HEK293 (cell line): Measurements from ENCODE around the gene PARP15.

Source experiments
- CTCF ChIA-PET: fragments of 350-600 bp; formaldehyde crosslinking; extraction: SDS; loops from one replicate; lab custom pipeline; 2021; ENCODE audit warnings: antibody characterized with exemption; lab: Yijun Ruan, JAX
- POLR2A ChIA-PET: fragments of 300-600 bp; formaldehyde crosslinking; extraction: SDS; loops from one replicate; lab custom pipeline; 2020; ENCODE audit warnings: antibody characterized with exemption, inconsistent platforms; lab: Yijun Ruan, JAX
- H3K27ac ChIP-seq: fragments of 200-500 bp; sonication (Bioruptor generic); 2 replicates; pipeline ENCODE4 v1.5.1; 2014; ENCODE audit warnings: low read depth, low read length, control low read depth, inconsistent platforms; ENCODE audit errors: extremely low read depth
- H3K36me3 ChIP-seq, 2 experiments: fragments of 200-500 bp in 1 of 2; sonication (Bioruptor generic) in 1 of 2; 1 replicate in 1 of 2; 2 replicates in 1 of 2; pipeline ENCODE4 v1.5.1; 2014 to 2017; ENCODE audit warnings: inconsistent platforms in 2 of 2, low read length in 2 of 2; ENCODE audit not compliant: control insufficient read depth in 2 of 2, insufficient read depth in 1 of 2
- H3K4me1 ChIP-seq: fragments of 200-500 bp; sonication (Bioruptor generic); 2 replicates; pipeline ENCODE4 v1.5.1; 2014; ENCODE audit warnings: mild to moderate bottlenecking, low read length, inconsistent platforms; ENCODE audit not compliant: control insufficient read depth, insufficient read depth
- H3K4me3 ChIP-seq: 2 replicates; pipeline ENCODE4 v1.5.1; 2011; ENCODE audit warnings: low read depth, mild to moderate bottlenecking, control low read depth, low read length, moderate library complexity
- H3K9me3 ChIP-seq: fragments of 200-500 bp; sonication (Bioruptor generic); 2 replicates; pipeline ENCODE4 v1.5.1; 2014; ENCODE audit warnings: low read depth, low read length, inconsistent platforms; ENCODE audit not compliant: control insufficient read depth, insufficient read depth
- CTCF ChIP-seq: fragments of 450-650 bp; formaldehyde crosslinking; IDR thresholded peaks from 2 replicates; pipeline ENCODE4 v1.5.1; 2016; ENCODE audit warnings: missing biosample characterization, missing genetic modification characterization
- GLIS2 ChIP-seq: fragments of 450-650 bp; formaldehyde crosslinking; IDR thresholded peaks from 2 replicates; pipeline ENCODE4 v1.5.1; 2016; ENCODE audit warnings: missing biosample characterization, missing genetic modification characterization
- PATZ1 ChIP-seq: fragments of 450-650 bp; formaldehyde crosslinking; IDR thresholded peaks from 2 replicates; pipeline ENCODE4 v1.5.1; 2016; ENCODE audit warnings: missing biosample characterization, missing genetic modification characterization
- PRDM10 ChIP-seq: fragments of 450-650 bp; formaldehyde crosslinking; IDR thresholded peaks from 2 replicates; pipeline ENCODE4 v1.5.1; 2016; ENCODE audit warnings: missing biosample characterization, missing genetic modification characterization
- SP2 ChIP-seq: fragments of 450-650 bp; formaldehyde crosslinking; IDR thresholded peaks from 2 replicates; pipeline ENCODE4 v1.5.1; 2016; ENCODE audit warnings: missing biosample characterization, missing genetic modification characterization
- SP7 ChIP-seq: fragments of 450-650 bp; formaldehyde crosslinking; IDR thresholded peaks from 2 replicates; pipeline ENCODE4 v1.5.1; 2016; ENCODE audit warnings: missing biosample characterization, missing genetic modification characterization
- ZNF175 ChIP-seq: fragments of 450-650 bp; formaldehyde crosslinking; IDR thresholded peaks from 2 replicates; pipeline ENCODE4 v1.5.1; 2016; ENCODE audit warnings: missing biosample characterization, missing genetic modification characterization
- ZNF292 ChIP-seq: fragments of 450-650 bp; formaldehyde crosslinking; IDR thresholded peaks from 2 replicates; pipeline ENCODE4 v1.5.1; 2016; ENCODE audit warnings: low read depth, missing biosample characterization, missing genetic modification characterization, borderline replicate concordance
- ZNF324 ChIP-seq: fragments of 450-650 bp; formaldehyde crosslinking; IDR thresholded peaks from 2 replicates; pipeline ENCODE4 v1.5.1; 2016; ENCODE audit warnings: missing biosample characterization, missing genetic modification characterization
- ZNF366 ChIP-seq: fragments of 450-650 bp; formaldehyde crosslinking; conservative IDR thresholded peaks from 2 replicates; pipeline ENCODE4 v1.5.1; 2016; ENCODE audit warnings: missing biosample characterization, missing genetic modification characterization
- ZNF391 ChIP-seq: fragments of 450-650 bp; formaldehyde crosslinking; IDR thresholded peaks from 2 replicates; pipeline ENCODE4 v1.5.1; 2016; ENCODE audit warnings: low read depth, missing biosample characterization, missing genetic modification characterization, borderline replicate concordance
- ZNF398 ChIP-seq: fragments of 450-650 bp; formaldehyde crosslinking; IDR thresholded peaks from 2 replicates; pipeline ENCODE4 v1.5.1; 2017; ENCODE audit warnings: missing biosample characterization, missing genetic modification characterization
- ZNF449 ChIP-seq: fragments of 450-650 bp; formaldehyde crosslinking; IDR thresholded peaks from 2 replicates; pipeline ENCODE4 v1.5.1; 2017; ENCODE audit warnings: missing biosample characterization, mild to moderate bottlenecking, missing genetic modification characterization, moderate library complexity
- ZNF596 ChIP-seq: fragments of 450-650 bp; IDR thresholded peaks from 2 replicates; pipeline ENCODE4 v1.5.0; 2018; ENCODE audit warnings: missing biosample characterization, mild to moderate bottlenecking, missing genetic modification characterization, moderate library complexity
- ZNF624 ChIP-seq: fragments of 450-650 bp; formaldehyde crosslinking; IDR thresholded peaks from 2 replicates; pipeline ENCODE4 v1.5.1; 2017; ENCODE audit warnings: missing biosample characterization, missing genetic modification characterization
- ZNF658 ChIP-seq: fragments of 450-650 bp; formaldehyde crosslinking; IDR thresholded peaks from 2 replicates; pipeline ENCODE4; 2016; ENCODE audit warnings: missing biosample characterization, missing genetic modification characterization
- ZNF664 ChIP-seq: fragments of 450-650 bp; formaldehyde crosslinking; IDR thresholded peaks from 2 replicates; pipeline ENCODE4 v1.5.1; 2016; ENCODE audit warnings: missing biosample characterization, missing genetic modification characterization
- ZNF707 ChIP-seq: fragments of 450-650 bp; formaldehyde crosslinking; IDR thresholded peaks from 2 replicates; pipeline ENCODE4 v1.5.1; 2016; ENCODE audit warnings: missing biosample characterization, missing genetic modification characterization
- ZXDB ChIP-seq: fragments of 450-650 bp; formaldehyde crosslinking; IDR thresholded peaks from 2 replicates; pipeline ENCODE4 v1.5.1; 2016; ENCODE audit warnings: missing biosample characterization, missing genetic modification characterization
- TF ChIP-seq, protein P1 (sequence below): fragments of 450-650 bp; formaldehyde crosslinking; IDR thresholded peaks from 2 replicates; pipeline ENCODE4 v1.5.1; 2017; ENCODE audit warnings: missing biosample characterization, missing genetic modification characterization
- TF ChIP-seq, protein P2 (sequence below): fragments of 450-650 bp; formaldehyde crosslinking; conservative IDR thresholded peaks from 2 replicates; pipeline ENCODE4 v1.5.1; 2016; ENCODE audit warnings: low read depth, missing biosample characterization, missing genetic modification characterization

PARP15 gene

DNA sequence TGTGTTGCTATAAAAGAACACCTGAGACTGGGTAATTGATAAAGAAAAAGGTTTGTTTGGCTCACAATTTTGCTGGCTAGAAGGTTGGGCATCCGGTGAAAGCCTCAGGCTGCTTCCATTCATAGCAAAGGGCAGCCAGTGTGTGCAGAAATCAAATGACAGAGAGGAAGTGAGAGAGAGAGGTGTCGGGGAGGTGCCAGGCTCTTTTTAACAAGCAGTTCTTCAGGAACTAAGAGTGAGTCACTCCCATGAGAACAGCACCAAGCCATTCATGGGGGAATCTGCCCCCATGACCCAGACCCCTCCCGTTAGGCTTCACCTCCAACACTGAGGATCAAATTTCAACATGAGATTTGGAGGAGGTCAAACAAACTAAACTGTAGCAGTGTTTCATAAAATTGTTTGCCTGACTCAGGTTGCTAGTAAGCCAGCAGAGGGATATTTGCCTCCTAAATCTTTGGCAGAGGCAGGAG is 4.5 kb upstream of the PARP15 start:
- H3K36me3 ChIP-seq: peaks cover 0 to 3% of the 10 kb centered on the region in 2 experiments; a peak in 1 of 3 replicates
- ChIA-PET POLR2A (interaction anchor here (0.6 kb wide), 1 partner anchor 82 kb away, joined by 6 read pairs; no protein-coding TSS in a partner anchor), CTCF (no interaction called here)
- H3K27ac ChIP-seq: no peak overlapping the region
- no peaks in the 10 kb centered on the region for H3K4me1 ChIP-seq
- H3K4me3 ChIP-seq: no peak overlapping the region
- H3K9me3 ChIP-seq: no peaks in the 10 kb centered on the region
- TF ChIP-seq ZNF175 (tag by site-specific recombination) (no peak), ZNF366 (tag by site-specific recombination) (0 out of 2 replicates have a peak, but pooled peaks have one; percentile 24), ZNF707 (tag by site-specific recombination) (no peak), ZNF324 (tag by site-specific recombination) (no peak), ZXDB (tag by site-specific recombination) (no peak), ZNF391 (tag by site-specific recombination) (no peak), ZNF596 (tag by site-specific recombination) (0 out of 2 replicates have a peak, but pooled peaks have one; percentile 21), ZNF624 (tag by site-specific recombination) (no peak), CTCF (tag by site-specific recombination) (no peak), SP7 (tag by site-specific recombination) (peak; percentile 76; the same call in 1 of the 2 replicates), ZNF449 (tag by site-specific recombination) (no peak), GLIS2 (tag by site-specific recombination) (peak; percentile 75), SP2 (0 out of 2 replicates have a peak, but pooled peaks have one; percentile 9), PRDM10 (tag by site-specific recombination) (peak; percentile 76), ZNF658 (no peak), ZNF398 (peak; percentile 55; the same call in 1 of the 2 replicates), ZNF292 (tag by site-specific recombination) (no peak), ZNF664 (tag by site-specific recombination) (no peak), PATZ1 (tag by site-specific recombination) (peak; percentile 85)
- TF ChIP-seq, protein P1, sequence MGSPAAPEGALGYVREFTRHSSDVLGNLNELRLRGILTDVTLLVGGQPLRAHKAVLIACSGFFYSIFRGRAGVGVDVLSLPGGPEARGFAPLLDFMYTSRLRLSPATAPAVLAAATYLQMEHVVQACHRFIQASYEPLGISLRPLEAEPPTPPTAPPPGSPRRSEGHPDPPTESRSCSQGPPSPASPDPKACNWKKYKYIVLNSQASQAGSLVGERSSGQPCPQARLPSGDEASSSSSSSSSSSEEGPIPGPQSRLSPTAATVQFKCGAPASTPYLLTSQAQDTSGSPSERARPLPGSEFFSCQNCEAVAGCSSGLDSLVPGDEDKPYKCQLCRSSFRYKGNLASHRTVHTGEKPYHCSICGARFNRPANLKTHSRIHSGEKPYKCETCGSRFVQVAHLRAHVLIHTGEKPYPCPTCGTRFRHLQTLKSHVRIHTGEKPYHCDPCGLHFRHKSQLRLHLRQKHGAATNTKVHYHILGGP (tag by site-specific recombination): peak; percentile 49; the same call in 1 of the 2 replicates
- TF ChIP-seq, protein P2, sequence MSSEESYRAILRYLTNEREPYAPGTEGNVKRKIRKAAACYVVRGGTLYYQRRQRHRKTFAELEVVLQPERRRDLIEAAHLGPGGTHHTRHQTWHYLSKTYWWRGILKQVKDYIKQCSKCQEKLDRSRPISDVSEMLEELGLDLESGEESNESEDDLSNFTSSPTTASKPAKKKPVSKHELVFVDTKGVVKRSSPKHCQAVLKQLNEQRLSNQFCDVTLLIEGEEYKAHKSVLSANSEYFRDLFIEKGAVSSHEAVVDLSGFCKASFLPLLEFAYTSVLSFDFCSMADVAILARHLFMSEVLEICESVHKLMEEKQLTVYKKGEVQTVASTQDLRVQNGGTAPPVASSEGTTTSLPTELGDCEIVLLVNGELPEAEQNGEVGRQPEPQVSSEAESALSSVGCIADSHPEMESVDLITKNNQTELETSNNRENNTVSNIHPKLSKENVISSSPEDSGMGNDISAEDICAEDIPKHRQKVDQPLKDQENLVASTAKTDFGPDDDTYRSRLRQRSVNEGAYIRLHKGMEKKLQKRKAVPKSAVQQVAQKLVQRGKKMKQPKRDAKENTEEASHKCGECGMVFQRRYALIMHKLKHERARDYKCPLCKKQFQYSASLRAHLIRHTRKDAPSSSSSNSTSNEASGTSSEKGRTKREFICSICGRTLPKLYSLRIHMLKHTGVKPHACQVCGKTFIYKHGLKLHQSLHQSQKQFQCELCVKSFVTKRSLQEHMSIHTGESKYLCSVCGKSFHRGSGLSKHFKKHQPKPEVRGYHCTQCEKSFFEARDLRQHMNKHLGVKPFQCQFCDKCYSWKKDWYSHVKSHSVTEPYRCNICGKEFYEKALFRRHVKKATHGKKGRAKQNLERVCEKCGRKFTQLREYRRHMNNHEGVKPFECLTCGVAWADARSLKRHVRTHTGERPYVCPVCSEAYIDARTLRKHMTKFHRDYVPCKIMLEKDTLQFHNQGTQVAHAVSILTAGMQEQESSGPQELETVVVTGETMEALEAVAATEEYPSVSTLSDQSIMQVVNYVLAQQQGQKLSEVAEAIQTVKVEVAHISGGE: no peak
